ENCODE measurements around the gene PLAC8L1.

Gene PLAC8L1

DNA sequence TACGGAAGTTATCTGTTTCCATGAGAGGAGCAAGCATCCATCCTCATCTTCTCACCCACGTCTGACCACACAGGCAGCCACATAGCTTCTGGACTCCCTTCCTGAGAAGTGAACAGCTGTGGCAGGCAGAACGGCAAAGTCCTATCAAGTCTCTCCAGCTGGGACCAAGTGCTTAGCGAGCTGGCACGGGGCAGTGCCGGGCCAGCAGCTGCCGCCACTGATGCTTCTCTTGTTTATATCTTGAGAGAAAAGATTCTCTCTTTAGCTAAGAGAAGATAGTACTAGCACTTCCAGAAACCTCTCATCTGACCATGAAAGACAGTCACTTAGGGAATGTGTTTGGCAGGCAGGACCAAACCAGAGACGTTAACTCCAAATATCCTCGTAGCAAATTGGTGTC lies 37.2 kb downstream of the PLAC8L1 start:
- no peak overlapping the region for H3K9ac ChIP-seq (ENCODE audit: low read depth, low read length)
- H3K9me3 ChIP-seq (ENCODE audit: control insufficient read depth, insufficient read depth, low read length): no peaks in the 10 kb centered on the region
- H3K4me3 ChIP-seq (ENCODE audit: low read depth, low read length): no peak overlapping the region
- H3K36me3 ChIP-seq (ENCODE audit: control insufficient read depth, insufficient read depth, low read length): no peaks in the 10 kb centered on the region
- no peak overlapping the region for H3K27ac ChIP-seq (ENCODE audit: low read depth, low read length)
- H3K27me3 ChIP-seq (ENCODE audit: control insufficient read depth, insufficient read depth, low read length): peaks cover 15% of the 10 kb centered on the region
- H3K4me1 ChIP-seq (ENCODE audit: control insufficient read depth, insufficient read depth, low read length): peaks cover 8% of the 10 kb centered on the region

- no peaks in the 10 kb centered on the region for H3K9me3 ChIP-seq (ENCODE audit: control insufficient read depth, insufficient read depth, low read length)
- no peaks in the 10 kb centered on the region for H3K36me3 ChIP-seq (ENCODE audit: control insufficient read depth, insufficient read depth, low read length)
- no peak overlapping the region for H3K9ac ChIP-seq (ENCODE audit: low read depth, low read length)
- no peak overlapping the region for H3K27ac ChIP-seq (ENCODE audit: low read depth, low read length)
- peaks cover 11% of the 10 kb centered on the region for H3K27me3 ChIP-seq (ENCODE audit: control insufficient read depth, insufficient read depth, low read length)
- no peaks in the 10 kb centered on the region for H3K4me1 ChIP-seq (ENCODE audit: control insufficient read depth, insufficient read depth, low read length)
- H3K4me3 ChIP-seq (ENCODE audit: low read depth, low read length): no peak overlapping the region
These were observed 38.4 kb downstream of the PLAC8L1 start for GRCh38 chr5:146066968-146067367.

DNA sequence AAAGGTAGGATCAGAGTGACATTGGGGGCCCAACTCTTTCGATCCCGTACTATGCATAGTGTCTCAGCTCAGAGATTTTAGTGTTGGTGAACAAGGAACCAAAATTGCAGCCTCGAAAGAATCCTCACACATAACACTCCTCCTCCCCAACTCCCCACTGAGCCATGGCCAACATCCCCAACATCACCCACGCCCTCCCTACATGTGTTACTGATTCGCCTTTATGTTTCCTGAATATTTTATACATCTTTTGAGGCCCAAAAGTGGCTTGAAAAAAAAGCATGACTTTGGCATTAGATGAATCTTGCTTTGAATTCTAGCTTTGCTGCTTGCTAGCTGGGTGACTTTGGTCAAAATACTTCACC lies 45.2 kb downstream of the PLAC8L1 start:
- Histone ChIP-seq H3K36me3 (ENCODE audit: control insufficient read depth, insufficient read depth, low read length) (no peaks in the 10 kb centered on the region), H3K27me3 (ENCODE audit: control insufficient read depth, insufficient read depth, low read length) (no peaks in the 10 kb centered on the region), H3K9ac (ENCODE audit: low read depth, low read length) (no peak overlapping the region), H3K9me3 (ENCODE audit: control insufficient read depth, insufficient read depth, low read length) (no peaks in the 10 kb centered on the region), H3K4me3 (ENCODE audit: low read depth, low read length) (no peak overlapping the region), H3K27ac (ENCODE audit: low read depth, low read length) (no peak overlapping the region), H3K4me1 (ENCODE audit: control insufficient read depth, insufficient read depth, low read length) (no peaks in the 10 kb centered on the region)

- Histone ChIP-seq H3K4me1 (ENCODE audit: control insufficient read depth, insufficient read depth, low read length) (no peaks in the 10 kb centered on the region), H3K27ac (ENCODE audit: low read depth, low read length) (no peak overlapping the region), H3K27me3 (ENCODE audit: control insufficient read depth, insufficient read depth, low read length) (no peaks in the 10 kb centered on the region), H3K4me3 (ENCODE audit: low read depth, low read length) (no peak overlapping the region), H3K9ac (ENCODE audit: low read depth, low read length) (no peak overlapping the region), H3K36me3 (ENCODE audit: control insufficient read depth, insufficient read depth, low read length) (no peaks in the 10 kb centered on the region), H3K9me3 (ENCODE audit: control insufficient read depth, insufficient read depth, low read length) (no peaks in the 10 kb centered on the region)
These were observed 45.7 kb downstream of the PLAC8L1 start for GRCh38 chr5:146059460-146060220.

DNA sequence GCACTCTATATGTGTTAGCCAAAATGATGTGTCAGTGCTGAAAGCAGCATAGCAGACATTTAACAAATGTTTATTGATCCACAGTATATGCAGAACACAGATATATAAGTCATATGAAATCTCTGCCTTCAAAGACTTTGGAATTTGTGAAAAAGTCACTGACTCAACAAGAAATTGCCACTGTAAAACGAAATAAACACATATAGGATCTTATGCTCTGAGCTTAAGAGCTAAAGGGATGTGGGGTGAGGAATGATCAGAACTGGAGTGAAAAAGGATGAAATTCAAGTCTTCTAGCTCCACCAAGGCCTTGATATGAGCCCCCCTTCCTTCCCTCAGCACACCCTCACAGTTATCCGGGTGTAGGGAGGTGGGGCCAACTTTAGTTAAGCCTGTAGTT lies 49.9 kb downstream of the PLAC8L1 start:
- H3K9ac ChIP-seq (ENCODE audit: low read depth, low read length): no peak overlapping the region
- H3K4me1 ChIP-seq (ENCODE audit: control insufficient read depth, insufficient read depth, low read length): no peaks in the 10 kb centered on the region
- no peak overlapping the region for H3K27ac ChIP-seq (ENCODE audit: low read depth, low read length)
- H3K36me3 ChIP-seq (ENCODE audit: control insufficient read depth, insufficient read depth, low read length): no peaks in the 10 kb centered on the region
- no peaks in the 10 kb centered on the region for H3K9me3 ChIP-seq (ENCODE audit: control insufficient read depth, insufficient read depth, low read length)
- no peak overlapping the region for H3K4me3 ChIP-seq (ENCODE audit: low read depth, low read length)
- H3K27me3 ChIP-seq (ENCODE audit: control insufficient read depth, insufficient read depth, low read length): no peaks in the 10 kb centered on the region

- Histone ChIP-seq H3K4me3 (ENCODE audit: low read depth, low read length) (no peak overlapping the region), H3K27me3 (ENCODE audit: control insufficient read depth, insufficient read depth, low read length) (no peaks in the 10 kb centered on the region), H3K27ac (ENCODE audit: low read depth, low read length) (no peak overlapping the region), H3K9me3 (ENCODE audit: control insufficient read depth, insufficient read depth, low read length) (no peaks in the 10 kb centered on the region), H3K9ac (ENCODE audit: low read depth, low read length) (no peak overlapping the region), H3K36me3 (ENCODE audit: control insufficient read depth, insufficient read depth, low read length) (no peaks in the 10 kb centered on the region), H3K4me1 (ENCODE audit: control insufficient read depth, insufficient read depth, low read length) (no peaks in the 10 kb centered on the region)
These were observed 52.6 kb downstream of the PLAC8L1 start for GRCh38 chr5:146052780-146053179.

- H3K27me3 ChIP-seq (ENCODE audit: control insufficient read depth, insufficient read depth, low read length): no peaks in the 10 kb centered on the region
- no peak overlapping the region for H3K4me3 ChIP-seq (ENCODE audit: low read depth, low read length)
- no peaks in the 10 kb centered on the region for H3K9me3 ChIP-seq (ENCODE audit: control insufficient read depth, insufficient read depth, low read length)
- H3K36me3 ChIP-seq (ENCODE audit: control insufficient read depth, insufficient read depth, low read length): no peaks in the 10 kb centered on the region
- no peaks in the 10 kb centered on the region for H3K4me1 ChIP-seq (ENCODE audit: control insufficient read depth, insufficient read depth, low read length)
- H3K27ac ChIP-seq (ENCODE audit: low read depth, low read length): no peak overlapping the region
- H3K9ac ChIP-seq (ENCODE audit: low read depth, low read length): no peak overlapping the region
These were observed 53.7 kb downstream of the PLAC8L1 start for GRCh38 chr5:146051678-146052077.

DNA sequence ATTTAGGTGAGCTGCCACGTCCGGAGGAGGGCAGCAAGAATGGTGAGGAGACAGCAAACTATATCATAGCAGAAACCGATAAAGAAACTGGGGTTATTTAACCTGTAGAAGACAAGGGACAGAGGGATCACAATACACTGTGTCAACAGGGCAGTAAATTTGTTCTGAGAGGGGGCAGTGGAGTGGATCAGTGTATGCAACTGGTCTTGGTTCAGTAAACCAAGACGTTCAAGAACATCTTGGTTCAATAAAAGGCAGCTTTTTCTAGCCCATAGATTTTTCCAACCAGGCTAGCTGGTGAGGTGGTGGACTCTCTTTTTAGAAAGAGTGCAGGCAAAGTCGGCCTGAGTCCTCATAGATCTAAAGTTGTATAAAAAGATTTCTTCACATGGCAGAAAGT lies 55.3 kb downstream of the PLAC8L1 start:
- Histone ChIP-seq H3K27ac (ENCODE audit: low read depth, low read length) (no peak overlapping the region), H3K27me3 (ENCODE audit: control insufficient read depth, insufficient read depth, low read length) (no peaks in the 10 kb centered on the region), H3K4me3 (ENCODE audit: low read depth, low read length) (no peak overlapping the region), H3K36me3 (ENCODE audit: control insufficient read depth, insufficient read depth, low read length) (no peaks in the 10 kb centered on the region), H3K9ac (ENCODE audit: low read depth, low read length) (no peak overlapping the region), H3K9me3 (ENCODE audit: control insufficient read depth, insufficient read depth, low read length) (no peaks in the 10 kb centered on the region), H3K4me1 (ENCODE audit: control insufficient read depth, insufficient read depth, low read length) (no peaks in the 10 kb centered on the region)

GRCh38 chr5:146049704-146050026 lies 55.7 kb downstream of the PLAC8L1 start:
- Histone ChIP-seq H3K36me3 (ENCODE audit: control insufficient read depth, insufficient read depth, low read length) (no peaks in the 10 kb centered on the region), H3K9ac (ENCODE audit: low read depth, low read length) (no peak overlapping the region), H3K9me3 (ENCODE audit: control insufficient read depth, insufficient read depth, low read length) (no peaks in the 10 kb centered on the region), H3K4me3 (ENCODE audit: low read depth, low read length) (no peak overlapping the region), H3K27ac (ENCODE audit: low read depth, low read length) (no peak overlapping the region), H3K4me1 (ENCODE audit: control insufficient read depth, insufficient read depth, low read length) (no peaks in the 10 kb centered on the region), H3K27me3 (ENCODE audit: control insufficient read depth, insufficient read depth, low read length) (no peaks in the 10 kb centered on the region)

DNA sequence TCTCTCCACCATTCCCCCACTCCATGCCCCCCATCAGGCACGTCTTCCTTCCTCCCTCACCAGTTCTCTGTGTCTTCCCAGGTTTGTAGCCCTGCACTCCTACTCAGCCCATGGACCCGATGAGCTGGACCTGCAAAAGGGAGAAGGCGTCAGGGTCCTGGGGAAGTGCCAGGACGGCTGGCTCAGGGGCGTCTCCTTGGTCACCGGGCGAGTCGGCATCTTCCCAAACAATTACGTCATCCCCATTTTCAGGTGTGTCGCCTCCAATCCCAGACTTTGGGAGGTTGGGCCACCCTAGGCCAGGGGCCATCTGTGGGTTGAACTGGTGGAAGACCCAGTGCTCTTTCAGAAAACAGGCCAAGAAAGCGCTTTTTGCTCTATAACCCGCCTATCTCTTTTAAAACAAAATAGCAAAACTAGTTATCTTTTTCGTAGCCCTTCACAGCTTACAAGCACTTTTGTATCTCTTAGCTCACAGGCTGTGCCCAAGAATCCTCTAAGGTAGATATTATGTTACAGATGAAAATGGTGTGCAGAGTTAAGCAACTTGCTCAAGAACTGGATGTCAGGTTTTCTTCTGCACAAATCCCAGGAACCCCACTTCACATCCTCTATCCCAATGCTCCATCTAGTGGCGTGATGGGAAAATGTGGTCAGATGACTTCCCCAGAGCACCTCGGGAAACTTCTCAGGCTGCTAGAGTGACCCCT lies 56.2 kb downstream of the PLAC8L1 start:
- H3K9me3 ChIP-seq (ENCODE audit: control insufficient read depth, insufficient read depth, low read length): no peaks in the 10 kb centered on the region
- H3K27ac ChIP-seq (ENCODE audit: low read depth, low read length): no peak overlapping the region
- H3K4me3 ChIP-seq (ENCODE audit: low read depth, low read length): no peak overlapping the region
- H3K4me1 ChIP-seq (ENCODE audit: control insufficient read depth, insufficient read depth, low read length): no peaks in the 10 kb centered on the region
- H3K27me3 ChIP-seq (ENCODE audit: control insufficient read depth, insufficient read depth, low read length): no peaks in the 10 kb centered on the region
- H3K9ac ChIP-seq (ENCODE audit: low read depth, low read length): no peak overlapping the region
- H3K36me3 ChIP-seq (ENCODE audit: control insufficient read depth, insufficient read depth, low read length): no peaks in the 10 kb centered on the region

- Histone ChIP-seq H3K4me3 (ENCODE audit: low read depth, low read length) (no peak overlapping the region), H3K36me3 (ENCODE audit: control insufficient read depth, insufficient read depth, low read length) (no peaks in the 10 kb centered on the region), H3K27ac (ENCODE audit: low read depth, low read length) (no peak overlapping the region), H3K4me1 (ENCODE audit: control insufficient read depth, insufficient read depth, low read length) (no peaks in the 10 kb centered on the region), H3K9me3 (ENCODE audit: control insufficient read depth, insufficient read depth, low read length) (no peaks in the 10 kb centered on the region), H3K9ac (ENCODE audit: low read depth, low read length) (no peak overlapping the region), H3K27me3 (ENCODE audit: control insufficient read depth, insufficient read depth, low read length) (no peaks in the 10 kb centered on the region)
These were observed 58.0 kb downstream of the PLAC8L1 start for GRCh38 chr5:146047396-146047795.

All from HUES48 (cell line).